NCI-H1092 treated with DMSO at 0.1 percent for 48 hours (cell line): Measurements from ENCODE around the gene WDR87.
"Not testable (repeated sequence)": the region's sequence is repeated elsewhere in the genome, so short reads cannot be mapped to it uniquely, and the experiment has no call there.

Experiments
- DNase-seq: peaks from one replicate; lab custom pipeline; 2025; lab: John Stamatoyannopoulos, UW

WDR87 gene

DNA sequence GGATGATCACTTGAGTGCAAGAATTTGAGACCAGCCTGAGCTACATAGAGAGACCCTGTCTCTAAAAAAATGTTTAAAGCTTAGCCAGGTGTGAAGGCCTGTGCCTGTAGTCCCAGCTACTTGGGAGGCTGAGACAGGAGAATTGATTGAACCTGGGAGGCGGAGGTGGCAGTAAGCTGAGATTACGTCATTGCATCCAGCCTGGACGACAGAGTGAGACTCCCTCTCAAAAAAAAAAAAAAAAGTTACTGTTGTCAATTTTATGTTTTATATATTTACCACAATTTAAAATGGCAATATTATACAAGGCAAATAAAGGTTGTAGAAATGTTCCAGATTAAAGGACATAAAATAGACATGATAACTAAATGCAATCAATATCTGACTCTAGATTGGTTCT lies 29.2 kb downstream of the WDR87 start:
- DNase-seq, result no peak

DNA sequence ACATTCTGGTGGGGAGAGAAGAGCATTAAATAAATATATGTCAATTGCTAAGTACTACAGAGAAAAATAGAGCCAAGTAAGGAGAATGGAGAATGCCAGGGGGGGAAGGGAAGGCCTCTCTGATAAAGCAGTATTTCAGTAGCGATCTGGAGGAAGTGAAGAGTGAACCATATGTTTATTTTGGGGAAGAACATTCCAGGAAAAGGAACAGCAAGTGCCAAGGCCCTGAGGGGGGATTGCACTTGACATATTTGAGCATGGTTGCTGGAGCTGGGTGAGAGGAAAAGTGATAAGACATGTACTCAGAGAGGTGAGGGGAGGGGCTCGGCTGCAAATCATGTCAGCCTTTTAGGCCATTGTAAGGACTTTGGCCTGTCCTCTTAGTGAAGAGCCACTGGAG lies 30.4 kb downstream of the WDR87 start:
- no peak for DNase-seq

DNA sequence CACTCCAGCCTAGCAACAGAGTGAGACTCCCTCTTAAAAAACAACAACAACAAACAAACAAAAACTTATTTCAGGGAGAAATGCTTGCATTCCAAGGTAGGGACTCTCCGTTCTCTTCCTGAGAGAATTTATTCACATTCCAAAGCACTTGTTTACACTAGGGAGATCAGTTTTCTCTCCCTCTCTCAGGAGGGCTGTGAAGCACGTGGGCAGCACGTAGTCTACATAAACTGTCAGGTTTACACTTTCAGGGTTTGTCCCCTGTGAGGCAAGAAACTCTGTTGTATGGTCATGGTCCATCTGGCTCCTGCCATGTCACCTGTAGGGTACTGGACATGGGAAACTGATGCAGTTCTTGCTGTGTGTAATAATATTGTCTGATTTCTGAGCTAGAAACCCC lies 31.6 kb downstream of the WDR87 start:
- DNase-seq, result no peak

DNA sequence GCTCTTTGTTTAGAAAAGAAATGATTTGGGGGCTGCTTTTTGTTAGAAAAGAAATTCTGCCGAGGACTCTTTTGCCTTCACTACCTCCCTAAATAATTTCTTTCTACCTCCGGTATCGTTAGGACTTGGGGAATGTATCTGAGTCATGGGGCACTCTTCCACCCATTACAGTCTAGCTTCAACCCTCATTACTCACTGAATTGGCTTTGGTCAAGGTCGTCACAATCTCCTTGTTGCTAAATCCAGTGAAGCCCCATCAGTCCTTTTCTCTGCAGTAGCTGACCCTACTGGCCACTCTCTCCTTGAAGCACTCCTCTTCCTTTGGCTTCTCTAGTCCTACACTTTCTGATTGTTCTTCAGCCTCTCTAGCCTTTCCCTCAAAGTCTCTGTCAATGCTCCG lies 34.0 kb downstream of the WDR87 start:
- no peak for DNase-seq

DNA sequence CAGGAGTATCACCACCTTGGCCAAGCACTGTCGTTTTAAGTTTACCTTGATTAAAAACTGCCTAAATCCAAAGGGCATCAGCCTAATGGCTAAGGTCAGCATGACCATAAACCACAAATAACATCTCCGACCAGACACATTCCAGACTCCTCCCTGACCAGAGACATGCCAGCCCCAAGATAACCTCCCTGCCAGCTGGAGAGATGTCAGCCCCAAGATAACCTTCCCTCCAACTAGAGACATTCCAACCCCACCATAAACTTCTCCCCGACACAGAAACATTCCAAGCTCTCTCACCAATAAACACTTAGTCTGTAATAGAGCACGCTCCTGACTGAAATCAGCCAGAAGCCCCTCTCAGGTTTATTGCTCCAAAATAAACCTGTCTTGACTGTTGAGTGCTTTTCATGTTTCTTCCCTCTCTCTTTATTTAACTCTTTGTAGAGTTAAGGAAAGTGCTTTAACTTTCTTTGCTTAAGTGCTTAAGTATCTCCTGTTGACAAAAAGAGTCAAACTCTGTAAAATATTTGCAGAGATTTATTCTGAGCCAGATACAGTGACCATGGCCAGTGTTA lies 36.5 kb downstream of the WDR87 start:
- no peak for DNase-seq

DNA sequence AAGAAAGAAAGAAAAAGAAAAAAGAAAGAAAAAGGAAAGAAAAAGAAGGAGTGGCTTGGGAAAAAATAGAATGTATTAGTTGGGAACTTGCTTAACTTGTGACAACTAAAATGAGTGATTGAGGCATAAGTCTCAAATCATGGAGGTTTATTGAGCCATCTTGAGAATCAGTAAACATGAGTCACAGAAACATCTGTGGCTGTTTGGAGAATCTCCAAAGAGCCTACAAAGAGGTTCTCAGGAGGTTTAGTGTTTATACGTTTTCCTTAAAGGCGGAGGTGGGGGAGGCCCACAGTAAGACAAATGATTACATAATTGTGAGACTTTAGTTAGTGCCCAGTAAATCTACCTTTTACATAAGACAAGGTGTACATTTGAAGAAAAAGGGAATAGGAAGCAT lies 38.6 kb downstream of the WDR87 start:
- no peak for DNase-seq

DNA sequence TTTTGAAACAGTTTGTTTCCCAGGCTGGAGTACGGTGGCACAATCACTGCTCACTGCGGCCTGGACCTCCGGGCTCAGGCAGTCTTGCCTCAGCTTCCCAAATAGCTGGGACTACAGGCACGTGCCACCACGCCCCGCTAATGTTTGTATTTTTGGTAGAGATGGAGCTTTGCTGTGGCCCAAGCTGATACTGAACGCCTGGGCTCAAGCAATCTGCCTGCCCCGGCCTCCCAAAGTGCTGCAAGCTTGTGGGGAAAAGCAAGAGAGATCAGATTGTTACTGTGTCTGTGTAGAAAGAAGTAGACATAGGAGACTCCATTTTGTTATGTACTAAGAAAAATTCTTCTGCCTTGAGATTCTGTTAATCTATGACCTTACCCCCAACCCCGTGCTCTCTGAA lies 40.5 kb downstream of the WDR87 start:
- not testable (repeated sequence) for DNase-seq

DNA sequence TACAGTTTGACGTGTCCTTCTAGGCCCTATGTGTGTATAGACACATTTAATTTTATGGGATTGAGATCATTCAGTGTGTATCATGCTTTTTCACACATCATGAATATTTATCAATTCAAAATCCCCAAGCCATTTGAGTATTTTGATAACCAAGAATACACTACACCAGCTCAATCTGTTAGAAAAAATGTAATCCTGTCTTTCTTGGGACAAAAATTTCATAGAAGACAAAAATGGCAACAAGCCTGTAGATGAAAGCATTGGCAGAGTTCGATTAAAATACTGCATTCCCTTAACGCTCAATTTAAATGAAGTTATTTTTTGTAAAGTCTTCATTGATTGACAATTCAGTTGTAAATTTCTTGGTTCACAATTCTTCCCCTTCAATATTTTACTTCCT lies 41.9 kb downstream of the WDR87 start:
- DNase-seq, result no peak

DNA sequence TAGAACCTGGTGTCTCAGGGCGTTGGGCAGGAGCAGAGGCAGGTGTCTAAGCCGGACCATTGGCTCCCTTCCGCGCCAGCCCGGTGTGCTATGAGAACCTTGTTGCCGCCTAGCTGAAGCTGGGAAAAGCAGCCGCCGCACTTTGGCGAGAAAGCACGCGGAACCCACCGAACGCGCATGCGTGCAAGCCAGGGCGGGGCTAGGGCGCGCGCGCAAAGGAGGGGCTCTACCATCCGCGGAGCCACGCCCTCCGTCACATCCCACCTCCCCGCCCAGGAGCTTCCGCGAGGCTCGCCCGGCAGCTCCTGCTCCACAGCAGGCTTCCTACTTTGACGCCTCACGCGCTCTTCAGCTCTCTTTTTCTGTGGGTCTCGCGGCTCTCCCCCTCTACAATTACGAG lies 51.3 kb downstream of the WDR87 start:
- DNase-seq, result peak; percentile 48

DNA sequence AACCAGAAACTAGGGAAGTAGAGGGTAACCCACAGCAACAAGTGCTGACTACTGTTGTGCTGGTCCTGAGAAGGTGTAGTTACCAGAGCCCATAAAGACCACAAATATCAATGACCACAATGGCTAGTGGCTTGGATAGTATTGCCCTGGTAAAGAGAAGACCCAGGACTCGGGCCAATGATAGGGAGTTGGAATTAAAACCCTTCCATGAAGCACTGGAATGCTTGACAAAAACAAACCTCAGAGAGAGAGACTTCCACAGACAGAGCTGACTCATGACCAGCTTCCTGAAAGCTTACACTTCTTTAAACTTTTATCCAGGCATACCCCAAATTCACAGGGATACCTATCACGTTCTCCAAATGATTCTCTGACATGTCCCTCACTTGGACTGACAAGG lies 60.5 kb downstream of the WDR87 start:
- DNase-seq, result no peak
